ENCODE data around the gene RNF207.

The RNF207 gene

DNA sequence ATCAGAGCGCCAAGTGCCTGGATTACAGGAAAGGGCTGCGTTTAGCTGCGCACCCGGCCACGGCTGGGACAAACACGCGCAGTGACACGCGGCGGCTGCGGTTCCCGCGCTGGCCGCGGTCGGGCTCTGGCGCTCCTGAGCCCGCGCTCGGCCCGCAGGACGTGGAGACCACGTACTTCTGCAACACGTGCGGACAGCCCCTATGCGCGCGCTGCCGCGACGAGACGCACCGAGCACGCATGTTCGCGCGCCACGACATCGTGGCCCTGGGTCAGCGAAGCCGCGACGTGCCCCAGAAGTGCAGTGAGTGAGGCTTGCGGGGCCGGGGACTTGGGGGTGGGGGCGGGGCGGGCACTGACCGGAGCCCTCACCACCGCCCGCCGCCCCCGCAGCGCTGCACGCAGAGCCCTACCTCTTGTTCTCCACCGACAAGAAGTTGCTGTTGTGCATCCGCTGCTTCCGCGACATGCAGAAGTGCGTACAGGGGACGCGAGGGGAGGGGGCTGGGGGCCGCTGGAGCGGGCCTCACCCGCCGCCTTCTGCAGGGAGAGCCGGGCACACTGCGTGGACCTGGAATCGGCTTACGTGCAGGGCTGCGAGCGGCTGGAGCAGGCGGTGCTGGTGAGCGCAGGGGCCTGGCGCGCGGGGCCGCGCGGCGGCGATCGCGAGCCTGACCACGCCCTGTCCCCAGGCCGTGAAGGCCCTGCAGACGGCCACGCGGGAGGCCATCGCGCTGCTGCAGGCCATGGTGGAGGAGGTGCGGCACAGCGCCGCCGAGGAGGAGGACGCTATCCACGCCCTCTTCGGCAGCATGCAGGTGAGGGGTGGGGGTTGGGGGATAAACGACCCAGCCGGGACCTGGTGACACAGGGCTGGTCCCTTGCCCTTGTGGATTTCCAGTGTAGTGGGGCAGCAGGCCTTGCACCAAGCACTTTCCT lies 3.1 kb downstream of the RNF207 start:
- TF ChIP-seq TEAD4 (IDR thresholded peaks at IDR 0.05) (no peak), CREB1 (IDR thresholded peaks at IDR 0.05; ENCODE audit: low read depth) (no peak), TCF12 (IDR thresholded peaks at IDR 0.05; ENCODE audit: low read depth) (no peak), YY1 (IDR thresholded peaks at IDR 0.05; ENCODE audit: low read depth) (peak; percentile 22; the same call in 1 of the 2 replicates), REST (IDR thresholded peaks at IDR 0.05; ENCODE audit: low read depth) (no peak), RAD21 (IDR thresholded peaks at IDR 0.05; ENCODE audit: low read depth) (no peak; the same call in 1 of the 2 replicates), EGR1 (IDR thresholded peaks at IDR 0.05) (no peak), TAF1 (IDR thresholded peaks at IDR 0.05; ENCODE audit: low read depth) (no peak), NFIC (IDR thresholded peaks at IDR 0.05) (no peak), CEBPB (IDR thresholded peaks at IDR 0.05) (no peak), ZBTB7A (IDR thresholded peaks at IDR 0.05; ENCODE audit: low read depth) (no peak), EP300 (IDR thresholded peaks at IDR 0.05; ENCODE audit: borderline replicate concordance) (no peak)
- TF ChIP-seq, protein P1, sequence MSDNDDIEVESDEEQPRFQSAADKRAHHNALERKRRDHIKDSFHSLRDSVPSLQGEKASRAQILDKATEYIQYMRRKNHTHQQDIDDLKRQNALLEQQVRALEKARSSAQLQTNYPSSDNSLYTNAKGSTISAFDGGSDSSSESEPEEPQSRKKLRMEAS (IDR thresholded peaks at IDR 0.05), result peak; percentile 62; the same call in 1 of the 2 replicates

- TF ChIP-seq TEAD4 (IDR thresholded peaks at IDR 0.05) (no peak), ZBTB7A (IDR thresholded peaks at IDR 0.05; ENCODE audit: low read depth) (no peak), CEBPB (IDR thresholded peaks at IDR 0.05) (no peak), REST (IDR thresholded peaks at IDR 0.05; ENCODE audit: low read depth) (no peak)
- TF ChIP-seq, protein P1 (IDR thresholded peaks at IDR 0.05), result no peak
These were observed 4.0 kb downstream of the RNF207 start for GRCh38 chr1:6209661-6210580.

GRCh38 chr1:6210591-6211355 lies 4.9 kb downstream of the RNF207 start:
- no peak for TF ChIP-seq CEBPB (IDR thresholded peaks at IDR 0.05)
- TF ChIP-seq FOXM1 (IDR thresholded peaks at IDR 0.05; ENCODE audit: borderline replicate concordance, low read depth), result no peak
- TF ChIP-seq ZBTB7A (IDR thresholded peaks at IDR 0.05; ENCODE audit: low read depth), result no peak
- no peak for TF ChIP-seq RAD21 (IDR thresholded peaks at IDR 0.05; ENCODE audit: low read depth)
- TF ChIP-seq, protein P1 (IDR thresholded peaks at IDR 0.05), result no peak
- TF ChIP-seq TEAD4 (IDR thresholded peaks at IDR 0.05), result no peak
- no peak for TF ChIP-seq TAF1 (IDR thresholded peaks at IDR 0.05; ENCODE audit: low read depth)
- TF ChIP-seq CREB1 (IDR thresholded peaks at IDR 0.05; ENCODE audit: low read depth), result no peak
- TF ChIP-seq EGR1 (IDR thresholded peaks at IDR 0.05), result no peak
- TF ChIP-seq REST (IDR thresholded peaks at IDR 0.05; ENCODE audit: low read depth), result no peak
- TF ChIP-seq, protein P2, sequence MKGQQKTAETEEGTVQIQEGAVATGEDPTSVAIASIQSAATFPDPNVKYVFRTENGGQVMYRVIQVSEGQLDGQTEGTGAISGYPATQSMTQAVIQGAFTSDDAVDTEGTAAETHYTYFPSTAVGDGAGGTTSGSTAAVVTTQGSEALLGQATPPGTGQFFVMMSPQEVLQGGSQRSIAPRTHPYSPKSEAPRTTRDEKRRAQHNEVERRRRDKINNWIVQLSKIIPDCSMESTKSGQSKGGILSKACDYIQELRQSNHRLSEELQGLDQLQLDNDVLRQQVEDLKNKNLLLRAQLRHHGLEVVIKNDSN (IDR thresholded peaks at IDR 0.05), result no peak
- TF ChIP-seq EP300 (IDR thresholded peaks at IDR 0.05; ENCODE audit: borderline replicate concordance), result no peak
- TF ChIP-seq YY1 (IDR thresholded peaks at IDR 0.05; ENCODE audit: low read depth), result no peak
- no peak for TF ChIP-seq NFIC (IDR thresholded peaks at IDR 0.05)
- TF ChIP-seq TCF12 (IDR thresholded peaks at IDR 0.05; ENCODE audit: low read depth), result no peak
